Measurements from ENCODE around the gene SLC25A38. TPM values are rescaled to one million over a fixed set of nuclear protein-coding genes. Genes with fewer than 3 reads are reported as not detected.
"Not testable (repeated sequence)": the region's sequence is repeated elsewhere in the genome, so short reads cannot be mapped to it uniquely, and the experiment has no call there.

The SLC25A38 gene
- total RNA-seq, 1 donor from 2014 or later, result 12.2 TPM

DNA sequence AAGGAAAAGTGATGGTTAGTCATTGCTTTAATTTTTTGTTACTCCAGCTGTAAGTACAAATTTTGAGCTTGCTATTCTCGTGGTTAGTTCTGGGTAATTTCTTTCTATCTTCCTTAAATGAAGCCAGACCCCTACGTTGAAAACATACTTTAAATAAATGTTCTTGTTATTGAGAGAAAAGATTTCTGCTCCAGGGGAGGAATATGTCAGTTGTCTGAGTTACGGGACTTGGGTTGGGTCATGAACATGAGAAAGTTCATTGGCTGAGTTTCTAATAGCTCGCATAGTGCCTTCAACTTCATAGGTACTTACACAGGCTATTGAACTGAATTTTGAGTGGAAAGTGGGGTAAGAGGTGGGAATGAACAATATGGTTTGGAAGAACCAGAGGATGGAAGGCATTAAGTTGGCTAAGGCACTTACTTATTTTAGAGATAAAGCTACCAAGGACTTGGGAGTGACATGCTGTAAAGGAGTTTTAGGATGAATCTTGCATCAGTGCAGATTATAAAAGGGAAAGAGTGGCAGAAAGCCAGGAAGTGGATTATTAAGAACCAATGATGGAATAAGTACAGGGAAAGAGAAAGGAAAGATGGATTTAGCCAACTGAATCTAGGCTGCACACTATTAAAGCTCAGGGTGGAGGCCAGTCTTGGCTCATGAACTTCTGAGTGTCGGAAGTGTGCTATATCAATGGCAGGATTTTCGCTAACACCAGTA lies 24.8 kb downstream of the SLC25A38 start:
- DNase-seq, result no peak

DNA sequence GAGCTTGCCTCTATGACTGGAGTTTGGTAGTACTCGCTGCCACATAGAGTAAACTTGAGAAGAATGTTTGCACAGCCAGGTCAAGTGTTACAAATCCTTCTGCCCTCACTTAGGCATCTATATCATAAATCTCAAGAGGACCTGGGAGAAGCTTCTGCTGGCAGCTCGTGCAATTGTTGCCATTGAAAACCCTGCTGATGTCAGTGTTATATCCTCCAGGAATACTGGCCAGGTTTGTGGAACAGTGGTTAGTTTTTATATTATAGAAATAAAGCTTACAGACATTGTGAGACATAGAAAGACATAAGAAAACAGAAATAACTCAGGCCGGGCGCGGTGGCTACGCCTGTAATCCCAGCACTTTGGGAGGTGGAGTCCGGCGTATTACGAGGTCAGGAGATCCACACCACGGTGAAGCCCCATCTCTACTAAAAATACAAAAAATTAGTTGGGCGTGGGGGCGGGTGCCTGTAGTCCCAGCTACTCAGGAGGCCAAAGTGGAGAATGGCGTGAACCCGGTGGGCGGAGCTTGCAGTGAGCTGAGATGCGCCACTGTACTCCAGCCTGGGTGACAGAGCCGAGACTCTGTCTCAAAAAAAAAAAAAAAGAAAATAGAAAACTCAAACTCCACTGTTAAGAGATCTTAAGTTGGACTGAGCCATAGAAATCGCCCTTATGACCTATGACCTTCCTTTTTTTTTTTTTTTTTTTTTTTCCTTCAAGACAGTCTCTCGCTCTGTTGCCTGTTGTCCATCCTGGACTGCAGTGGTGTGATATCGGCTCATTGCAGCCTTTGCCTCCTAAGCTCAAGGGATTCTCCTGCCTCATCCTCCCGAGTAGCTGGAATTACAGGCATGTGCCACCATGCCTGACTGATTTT lies 25.6 kb downstream of the SLC25A38 start:
- DNase-seq, result no peak

GRCh38 chr3:39409514-39410136 lies 26.5 kb downstream of the SLC25A38 start:
- no peak for DNase-seq

DNA sequence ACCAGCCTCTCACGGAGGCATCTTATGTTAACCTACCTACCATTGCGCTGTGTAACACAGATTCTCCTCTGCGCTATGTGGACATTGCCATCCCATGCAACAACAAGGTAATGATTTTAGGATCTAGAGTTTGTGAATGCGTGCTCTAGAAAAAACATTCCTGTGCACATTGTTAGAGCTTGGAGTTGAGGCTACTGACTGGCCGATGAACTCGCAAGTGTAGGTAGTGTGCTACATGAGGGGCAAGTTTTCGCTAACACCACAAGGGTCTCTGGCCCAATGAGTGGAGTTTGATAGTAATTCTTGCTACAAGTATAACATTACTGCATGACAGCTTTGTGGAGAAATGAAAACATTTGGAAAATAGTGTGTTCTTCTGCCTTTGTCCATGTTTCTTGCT lies 27.7 kb downstream of the SLC25A38 start:
- no peak for DNase-seq

DNA sequence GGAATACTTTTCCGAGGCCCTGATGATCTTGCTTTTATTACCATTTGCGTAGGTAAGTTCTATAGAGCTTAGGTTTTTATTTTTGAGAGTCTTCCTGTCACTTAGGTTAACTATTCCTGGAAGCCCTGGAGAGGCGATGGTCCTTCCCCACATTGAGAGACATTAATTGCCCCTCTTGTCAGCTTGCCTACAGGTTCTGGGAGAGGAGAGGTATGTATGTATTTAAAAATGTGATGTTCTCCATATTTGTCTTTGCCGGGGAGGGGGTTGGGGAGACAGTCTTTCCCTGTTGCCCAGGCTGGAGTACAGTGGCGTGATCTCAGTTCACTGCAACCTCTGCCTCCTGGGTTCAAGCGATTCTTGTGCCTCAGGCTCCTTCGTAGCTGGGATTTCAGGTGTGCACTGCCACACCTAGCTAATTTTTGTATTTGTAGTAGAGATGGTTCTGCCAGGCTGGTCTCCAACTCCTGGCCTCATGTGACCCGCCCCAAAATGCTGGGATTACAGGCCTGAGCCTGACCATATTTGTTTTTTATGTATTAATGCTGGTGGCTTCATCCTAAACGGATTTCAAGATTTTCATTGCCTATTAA lies 29.6 kb downstream of the SLC25A38 start:
- no peak for DNase-seq

DNA sequence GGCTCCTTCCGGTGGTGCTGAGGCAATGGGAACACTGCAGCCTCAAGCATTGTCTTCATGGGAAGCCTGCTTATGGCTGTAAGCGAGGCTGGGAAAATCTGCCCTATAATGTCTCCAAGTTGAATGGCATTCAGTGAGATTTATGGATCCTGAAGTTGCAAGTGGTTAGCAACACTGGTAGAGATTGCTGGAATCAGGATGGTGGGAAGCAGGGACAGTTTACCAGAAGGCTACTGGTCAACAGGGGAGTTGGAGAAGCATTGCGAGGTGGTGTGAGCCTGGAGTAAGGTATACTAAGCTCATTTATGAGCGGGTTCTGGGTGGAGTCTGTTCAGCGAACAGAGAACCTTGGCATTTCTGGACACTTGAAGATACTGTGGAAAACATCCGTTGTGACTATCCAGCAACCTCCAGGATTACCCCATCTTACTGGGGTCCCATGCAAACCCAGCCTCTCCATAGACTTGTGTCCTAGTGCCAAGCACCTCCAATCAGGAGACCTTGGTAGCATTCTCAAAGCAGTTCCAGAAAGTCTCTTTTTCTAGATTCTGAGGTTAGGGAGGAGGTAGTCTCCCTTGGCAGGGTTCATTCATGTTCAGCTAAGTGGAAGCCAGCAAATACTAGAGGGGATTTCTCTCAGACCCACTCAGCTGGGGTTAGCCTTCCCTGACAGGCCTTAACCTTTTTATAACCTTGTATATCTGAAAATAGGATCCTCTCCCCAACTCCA lies 30.7 kb downstream of the SLC25A38 start:
- no peak for DNase-seq

DNA sequence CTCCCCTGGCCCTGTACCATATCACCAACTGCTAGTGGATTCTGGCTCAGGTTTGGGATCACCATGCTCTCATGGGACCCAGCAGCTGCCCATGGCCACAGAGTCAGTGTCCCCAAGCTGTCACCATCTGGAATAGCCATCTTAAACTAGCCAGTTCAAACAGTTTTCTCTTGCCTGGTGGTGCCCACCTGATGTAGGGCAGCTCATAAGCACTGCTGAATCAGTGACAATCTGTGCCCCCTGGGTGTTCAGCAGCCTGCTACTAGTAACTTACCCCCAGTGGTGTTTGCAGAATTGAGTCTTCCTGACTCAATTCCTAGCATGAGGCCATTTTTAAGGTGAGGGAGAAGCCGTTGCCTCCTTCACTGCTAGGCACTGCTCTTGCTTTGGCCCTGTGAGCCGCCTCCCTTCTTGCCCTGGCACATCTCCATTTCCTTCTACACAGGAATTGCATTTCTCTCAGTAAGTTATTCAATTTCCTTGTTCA lies 31.3 kb downstream of the SLC25A38 start:
- DNase-seq, result no peak

DNA sequence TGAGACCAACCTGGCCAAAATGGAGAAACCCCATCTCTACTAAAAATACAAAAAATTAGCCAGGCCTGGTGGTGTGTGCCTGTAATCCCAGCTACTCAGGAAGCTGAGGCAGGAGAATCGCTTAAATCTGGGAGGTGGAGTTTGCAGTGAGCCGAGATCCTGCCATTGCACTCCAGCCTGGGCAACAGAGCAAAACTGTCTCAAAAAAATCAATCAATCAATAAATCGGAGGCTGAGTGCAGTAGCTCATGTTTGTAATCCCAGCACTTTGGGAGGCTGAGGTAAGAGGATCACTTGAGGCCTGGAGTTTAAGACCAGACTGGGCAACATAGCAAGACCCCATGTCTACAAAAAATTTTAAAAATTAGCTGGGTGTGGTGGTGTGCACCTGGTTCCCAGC lies 32.1 kb downstream of the SLC25A38 start:
- DNase-seq, result not testable (repeated sequence)

- DNase-seq, result no peak
Measured at GRCh38 chr3:39415983-39416382, 32.8 kb downstream of the SLC25A38 start.

DNA sequence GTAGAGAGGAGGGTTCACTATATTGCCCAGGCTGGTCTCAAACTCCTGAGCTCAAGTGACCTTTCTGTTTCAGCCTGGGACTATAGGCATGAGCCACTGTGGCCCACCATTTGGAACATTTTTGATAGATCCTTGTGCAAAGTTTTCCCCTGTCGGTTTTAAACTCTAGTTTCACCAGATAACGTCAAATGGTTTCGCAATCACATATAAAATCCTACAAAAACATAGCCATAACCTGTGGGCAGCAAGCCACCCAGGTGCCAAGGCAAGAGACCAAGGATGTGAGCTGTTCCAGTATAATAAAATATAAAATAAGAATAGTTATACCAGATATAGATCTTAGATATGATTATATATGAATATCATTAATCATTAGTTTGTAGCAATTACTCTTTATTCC lies 33.8 kb downstream of the SLC25A38 start:
- not testable (repeated sequence) for DNase-seq

DNA sequence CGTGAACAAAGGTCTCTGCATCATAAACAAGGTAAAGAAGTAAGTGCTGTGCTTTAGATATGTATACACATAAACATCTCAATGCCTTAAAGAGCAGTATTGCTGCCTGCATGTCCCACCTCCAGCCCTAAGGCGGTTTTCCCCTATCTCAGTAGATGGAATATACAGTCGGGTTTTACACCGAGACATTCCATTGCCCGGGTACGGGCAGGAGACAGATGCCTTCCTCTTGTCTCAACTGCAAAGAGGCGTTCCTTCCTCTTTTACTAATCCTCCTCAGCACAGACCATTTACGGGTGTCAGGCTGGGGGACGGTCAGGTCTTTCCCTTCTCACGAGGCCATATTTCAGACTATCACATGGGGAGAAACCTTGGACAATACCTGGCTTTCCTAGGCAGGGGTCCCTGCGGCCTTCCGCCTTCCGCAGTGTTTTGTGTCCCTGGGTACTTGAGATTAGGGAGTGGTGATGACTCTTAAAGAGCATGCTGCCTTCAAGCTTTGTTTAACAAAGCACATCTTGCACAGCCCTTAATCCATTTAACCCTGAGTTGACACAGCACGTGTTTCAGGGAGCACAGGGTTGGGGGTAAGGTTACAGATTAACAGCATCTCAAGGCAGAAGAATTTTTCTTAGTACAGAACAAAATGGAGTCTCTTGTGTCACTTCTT lies 35.5 kb downstream of the SLC25A38 start:
- DNase-seq, result not testable (repeated sequence)

- no peak for DNase-seq
Measured at GRCh38 chr3:39419742-39420315, 36.7 kb downstream of the SLC25A38 start.

GRCh38 chr3:39420543-39420942 lies 37.4 kb downstream of the SLC25A38 start:
- DNase-seq, result no peak

DNA sequence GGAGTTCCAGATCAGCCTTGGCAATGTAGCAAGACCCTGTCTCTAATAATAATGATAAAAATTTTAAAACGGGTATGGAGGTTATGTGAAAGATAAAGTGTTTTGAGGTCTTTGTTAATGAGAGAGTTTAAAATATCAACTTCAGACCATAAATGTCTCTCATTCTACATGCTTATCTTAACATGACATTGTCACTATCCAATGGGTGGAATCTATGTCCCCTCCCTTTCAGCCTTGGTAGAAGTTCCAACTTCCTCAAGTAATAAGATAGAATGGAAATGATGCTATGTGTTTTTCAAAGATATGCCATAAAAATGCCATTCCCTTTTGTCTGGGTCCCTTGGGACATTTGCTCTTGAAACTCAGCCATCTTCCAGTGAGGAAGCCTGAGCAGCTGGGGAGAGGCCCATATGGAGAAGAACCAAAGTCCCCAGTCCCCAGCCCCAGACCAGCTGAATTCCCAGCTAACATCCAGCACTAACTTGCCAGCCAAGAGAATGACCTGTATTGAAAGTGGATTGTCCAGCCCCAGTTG lies 40.3 kb downstream of the SLC25A38 start:
- DNase-seq, result no peak

DNA sequence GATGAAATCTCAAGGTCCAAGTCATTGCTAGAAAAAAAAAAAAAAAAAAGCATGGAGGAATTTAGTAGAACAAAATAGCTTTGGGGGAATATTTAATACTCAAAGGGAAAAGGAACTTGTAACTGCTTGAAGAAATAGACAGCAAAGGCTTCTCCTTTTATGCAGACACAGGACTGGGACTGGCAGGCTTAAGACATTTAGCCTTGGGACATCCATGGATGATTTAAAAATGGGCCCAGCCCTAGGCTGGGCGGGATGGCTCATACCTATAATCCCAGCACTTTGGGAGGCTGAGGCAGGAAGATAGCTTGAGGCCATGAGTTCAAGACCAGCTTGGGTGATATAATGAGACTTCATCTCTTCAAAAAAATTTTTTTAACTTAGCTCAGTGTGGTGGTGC lies 43.1 kb downstream of the SLC25A38 start:
- no peak for DNase-seq

DNA sequence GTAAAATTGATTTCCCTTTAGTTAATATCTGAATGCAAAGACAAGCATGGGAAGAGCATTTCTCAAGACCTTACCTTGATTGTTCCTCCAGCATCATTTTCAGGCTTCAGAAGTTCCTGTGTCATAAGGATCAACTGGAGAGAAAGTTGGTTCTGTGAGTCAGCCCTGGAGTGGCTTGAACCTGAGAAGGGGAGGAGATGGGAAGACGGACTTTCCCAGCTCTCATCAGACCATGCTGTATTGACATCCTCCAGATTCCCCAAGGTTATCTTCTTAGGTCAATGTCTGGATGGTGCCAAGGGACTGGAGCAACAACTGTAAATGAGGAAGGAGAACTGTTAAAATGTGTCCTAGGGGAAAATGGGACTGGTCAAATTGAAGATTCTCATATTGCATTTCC lies 44.3 kb downstream of the SLC25A38 start:
- no peak for DNase-seq

GRCh38 chr3:39428745-39429201 lies 45.6 kb downstream of the SLC25A38 start:
- DNase-seq, result no peak

GRCh38 chr3:39429466-39429865 lies 46.3 kb downstream of the SLC25A38 start:
- DNase-seq, result no peak

DNA sequence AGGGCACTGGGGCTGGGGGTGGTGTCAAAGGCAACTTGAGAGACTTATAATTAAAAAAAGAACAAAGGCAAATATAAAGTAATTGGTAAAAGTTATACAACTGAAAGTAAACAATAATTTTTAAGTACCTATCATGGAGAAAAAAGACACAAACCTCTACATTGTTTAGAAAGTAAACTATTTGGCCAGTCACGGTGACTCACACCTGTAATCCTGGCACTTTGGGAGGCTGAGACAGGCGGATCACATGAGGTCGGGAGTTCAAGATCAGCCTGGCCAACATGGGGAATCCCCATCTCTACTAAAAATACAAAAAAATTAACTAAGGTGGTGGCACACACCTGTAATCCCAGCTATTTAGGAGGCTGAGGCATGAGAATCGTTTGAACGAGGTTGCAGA lies 49.2 kb downstream of the SLC25A38 start:
- no peak for DNase-seq

GRCh38 chr3:39433642-39434041 lies 50.5 kb downstream of the SLC25A38 start:
- DNase-seq, result no peak

DNA sequence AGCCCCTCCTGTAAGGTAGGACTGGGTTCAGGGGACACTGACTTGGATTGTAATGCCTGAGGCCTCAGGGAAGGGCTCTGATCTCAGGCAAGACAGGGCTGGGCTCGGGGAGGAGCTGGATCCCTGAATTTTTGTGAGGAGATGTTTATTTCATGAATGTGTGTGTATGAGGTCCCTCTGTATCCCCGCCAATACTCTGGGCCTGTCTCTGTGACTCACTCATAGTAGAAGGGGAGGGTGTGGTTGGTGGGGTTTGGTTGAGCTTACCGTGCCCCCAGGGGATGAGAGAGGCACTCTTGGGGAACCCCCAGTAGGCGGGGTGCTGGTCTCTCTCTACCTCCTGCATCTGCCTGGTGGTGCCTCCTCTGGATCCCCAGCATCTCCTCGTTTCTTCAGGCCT lies 51.4 kb downstream of the SLC25A38 start:
- DNase-seq, result no peak
